B cell (primary cell): ENCODE data around the gene DENND1A. TPM values are rescaled to one million over a fixed set of nuclear protein-coding genes. Genes with fewer than 3 reads are reported as not detected.

Experiments
- ATAC-seq: fragments of 200-7000 bp; cut with Tn5 transposase; one replicate; pipeline ENCODE4 v1.10.0; 2021; ENCODE audit warnings: low read depth, mild to moderate bottlenecking, moderate number of reproducible peaks, moderate library complexity
- CTCF ChIA-PET: fragments of 350-600 bp; sonication (Branson Sonifier 250); formaldehyde crosslinking; loops from one replicate; lab custom pipeline; 2021; ENCODE audit warnings: antibody characterized with exemption, inconsistent platforms; lab: Charles Lee
- POLR2A ChIA-PET: fragments of 350-600 bp; sonication (Branson Sonifier 250); formaldehyde crosslinking; loops from one replicate; lab custom pipeline; 2021; ENCODE audit warnings: antibody characterized with exemption; lab: Charles Lee
- DNase-seq: peaks from one replicate; pipeline ENCODE4 v3.0.0; 2013
- H2AFZ ChIP-seq: 2 replicates; pipeline ENCODE4 v1.6.1; 2012; ENCODE audit warnings: mild to moderate bottlenecking, low read depth, low read length; ENCODE audit not compliant: insufficient read depth, poor library complexity, severe bottlenecking
- H3K27ac ChIP-seq, 2 donors: 1 replicate in 1 of 2; 2 replicates in 1 of 2; pipeline ENCODE4 v1.5.1; 2012 to 2013; ENCODE audit warnings: low read length in 2 of 2, mild to moderate bottlenecking in 2 of 2, moderate library complexity in 1 of 2
- H3K27me3 ChIP-seq, 4 experiments: fragments of 200-600 bp in 1 of 4; sonication (generic) in 1 of 4; replicated peaks in 1 of 4; 1 replicate in 2 of 4; 2 replicates in 2 of 4; pipeline versions ENCODE4 v1.6.1 to v1.7.0; 2013 to 2016; ENCODE audit warnings: low read length in 3 of 4, mild to moderate bottlenecking in 2 of 4, mixed read lengths in 1 of 4, moderate library complexity in 1 of 4; ENCODE audit not compliant: insufficient read depth in 4 of 4, control insufficient read depth in 3 of 4; ENCODE audit errors: control extremely low read depth in 1 of 4
- H3K36me3 ChIP-seq, 2 experiments: replicated peaks in 1 of 2; 1 replicate in 1 of 2; 2 replicates in 1 of 2; pipeline versions ENCODE4 v1.6.1 to v1.7.1; 2013; ENCODE audit warnings: low read length in 1 of 2; ENCODE audit not compliant: insufficient read depth in 2 of 2, control insufficient read depth in 1 of 2; ENCODE audit errors: control extremely low read depth in 1 of 2, extremely low read depth in 1 of 2
- H3K4me1 ChIP-seq, 2 donors: fragments of 200-600 bp in 1 of 2; sonication (generic) in 1 of 2; 1 replicate in 1 of 2; 2 replicates in 1 of 2; pipeline versions ENCODE4 v1.5.1 to v1.6.1; 2013 to 2017; ENCODE audit warnings: low read length in 2 of 2; ENCODE audit not compliant: control insufficient read depth in 2 of 2, insufficient read depth in 2 of 2
- H3K4me2 ChIP-seq: replicated peaks from 2 replicates; pipeline ENCODE3; 2012; ENCODE audit warnings: mild to moderate bottlenecking, low read depth, low read length; ENCODE audit not compliant: poor library complexity, severe bottlenecking
- H3K4me3 ChIP-seq, 5 experiments: fragments of 200-600 bp in 1 of 5; sonication (generic) in 1 of 5; 1 replicate in 3 of 5; 2 replicates in 2 of 5; pipeline versions ENCODE4 v1.5.1 to v1.7.0; 2011 to 2016; ENCODE audit warnings: low read length in 4 of 5, mild to moderate bottlenecking in 4 of 5, low read depth in 2 of 5, control low read depth in 1 of 5, moderate library complexity in 1 of 5; ENCODE audit not compliant: insufficient read depth in 1 of 5; ENCODE audit errors: control extremely low read depth in 1 of 5, extremely low read depth in 1 of 5
- H3K79me2 ChIP-seq: fragments of 200-600 bp; sonication (generic); one replicate; pipeline ENCODE4 v1.6.0; 2016; ENCODE audit warnings: low read length; ENCODE audit not compliant: control insufficient read depth, insufficient read depth
- H3K9ac ChIP-seq: fragments of 200-600 bp; sonication (generic); 2 replicates; pipeline ENCODE4 v1.6.1; 2017; ENCODE audit warnings: mild to moderate bottlenecking, low read length, moderate library complexity
- H3K9me3 ChIP-seq, 3 donors: one replicate each; pipeline versions ENCODE4 v1.6.1 to v1.7.1; 2013; ENCODE audit warnings: low read length in 2 of 3; ENCODE audit not compliant: control insufficient read depth in 2 of 3, insufficient read depth in 1 of 3; ENCODE audit errors: control extremely low read depth in 1 of 3
- H4K20me1 ChIP-seq: 2 replicates; pipeline ENCODE4 v1.6.0; 2012; ENCODE audit warnings: mild to moderate bottlenecking, low read length; ENCODE audit not compliant: insufficient read depth, control insufficient read depth, poor library complexity, severe bottlenecking
- H3K27ac Mint-ChIP-seq: one replicate; pipeline ENCODE4 v1.8.0; 2021; ENCODE audit warnings: mixed read lengths
- H3K27me3 Mint-ChIP-seq: one replicate; pipeline ENCODE4 v1.8.0; 2021; ENCODE audit warnings: mixed read lengths
- H3K4me1 Mint-ChIP-seq: one replicate; pipeline ENCODE4 v1.8.0; 2021; ENCODE audit warnings: mixed read lengths
- H3K4me3 Mint-ChIP-seq: one replicate; pipeline ENCODE4 v1.8.0; 2021; ENCODE audit warnings: mixed read lengths
- H3K9me3 Mint-ChIP-seq: one replicate; pipeline ENCODE4 v1.8.0; 2022; ENCODE audit warnings: mixed read lengths; ENCODE audit not compliant: insufficient read depth
- CTCF ChIP-seq: fragments of 200-600 bp; IDR thresholded peaks from one replicate; pipeline ENCODE4 v1.8.0; 2022; ENCODE audit warnings: antibody characterized with exemption, mild to moderate bottlenecking
- EZH2 ChIP-seq: IDR thresholded peaks from 2 replicates; pipeline ENCODE4 v1.6.1; 2012; ENCODE audit warnings: borderline replicate concordance, low read depth, mild to moderate bottlenecking, moderate library complexity, low read length; ENCODE audit not compliant: insufficient read depth, poor library complexity, severe bottlenecking
- WGBS: methylation state at CpG from one replicate; pipeline ENCODE4 v1.1.5; 2013; ENCODE audit warnings: missing lambda C conversion rate; ENCODE audit not compliant: insufficient coverage; 5-methylcytosine and 5-hydroxymethylcytosine counted together
- intact Hi-C: fragments of 100-400 bp; cut with micrococcal nuclease; formaldehyde crosslinking; loops from one replicate; pipeline ENCODE4 v1.10.0; 2022
- polyA plus RNA-seq: library from polyadenylated mRNA; depleted of rRNA; stranded (reverse); fragments of >200 nt; gene quantifications from 2 replicates; pipeline ENCODE4 v1.2.3, GENCODE V29; 2012
- total RNA-seq, 2 donors: library from RNA; stranded (reverse); fragments of 120-200 nt in 1 of 2; gene quantifications; 1 replicate in 1 of 2; 2 replicates in 1 of 2; pipeline versions ENCODE4 v1.2.3 to v1.2.4, GENCODE V29; 2013 to 2022

The DENND1A gene
- total and polyA plus RNA-seq, 2 donors (not counting 1 experiment from before 2014, with no cell fraction given), result 10.8 to 26.0 TPM

- TF ChIP-seq CTCF (no peak), EZH2 (no peak)
- H3K4me3 Mint-ChIP-seq, result no peak overlapping the region
- no peak overlapping the region for H3K27ac ChIP-seq
- peaks cover 3% of the 10 kb centered on the region for H3K9me3 Mint-ChIP-seq
- WGBS, result 86% methylated on average over 1 of the region's 1 CpG
- DNase-seq, result no peak
- POLR2A ChIA-PET, result interaction anchor here (1.6 kb wide), 1 partner anchor 9 kb away, joined by 3 read pairs; no protein-coding TSS in a partner anchor
- H3K79me2 ChIP-seq, result peaks cover 4% of the 10 kb centered on the region
- no peaks in the 10 kb centered on the region for H3K27me3 Mint-ChIP-seq
- H3K27ac Mint-ChIP-seq, result no peak overlapping the region
- H3K4me2 ChIP-seq, result no peak overlapping the region
- CTCF ChIA-PET, result no interaction called here
- no peaks in the 10 kb centered on the region for H4K20me1 ChIP-seq
- H3K4me3 ChIP-seq, result no peak overlapping the region
- peaks cover 10 to 20% of the 10 kb centered on the region in 2 donors for H3K4me1 ChIP-seq
- peaks cover 27% of the 10 kb centered on the region for H3K4me1 Mint-ChIP-seq
- no peak overlapping the region for H3K9ac ChIP-seq
- no peaks in the 10 kb centered on the region for H3K36me3 ChIP-seq
- peaks cover 0 to 6% (median 5%) of the 10 kb centered on the region in 3 donors for H3K9me3 ChIP-seq
- no peak for ATAC-seq
- H2AFZ ChIP-seq, result no peak overlapping the region
- H3K27me3 ChIP-seq, result no peaks in the 10 kb centered on the region
- intact Hi-C loops, result no loop called here
Observed at GRCh38 chr9:123715258-123715657, 214.7 kb downstream of the DENND1A start.

GRCh38 chr9:123713282-123713681 lies 216.6 kb downstream of the DENND1A start:
- Histone ChIP-seq H4K20me1 (no peaks in the 10 kb centered on the region), H3K9ac (no peak overlapping the region), H3K36me3 (no peaks in the 10 kb centered on the region), H3K27me3 (no peaks in the 10 kb centered on the region), H3K4me2 (no peak overlapping the region), H3K4me1 (peaks cover 10 to 20% of the 10 kb centered on the region in 2 donors), H3K79me2 (peaks cover 4% of the 10 kb centered on the region), H2AFZ (no peak overlapping the region), H3K9me3 (no peaks in the 10 kb centered on the region), H3K4me3 (no peak overlapping the region), H3K27ac (no peak overlapping the region)
- no peak for DNase-seq
- Mint-ChIP-seq H3K4me3 (no peak overlapping the region), H3K27ac (no peak overlapping the region), H3K27me3 (no peaks in the 10 kb centered on the region), H3K4me1 (peaks cover 24% of the 10 kb centered on the region), H3K9me3 (no peaks in the 10 kb centered on the region)
- no CpG with 5 or more reads among the region's 2 CpGs for WGBS
- TF ChIP-seq CTCF (no peak), EZH2 (no peak)
- no peak for ATAC-seq
- intact Hi-C loops, result no loop called here
- CTCF ChIA-PET, result no interaction called here
- POLR2A ChIA-PET, result no interaction called here
